GM12878 (cell line): ENCODE measurements around the gene MAST1. TPM values are rescaled to one million over a fixed set of nuclear protein-coding genes. Genes with fewer than 3 reads are reported as not detected.
A peak's percentile ranks its signal among the peaks of the same experiment; 100 is the strongest.

Experiments used
- ATAC-seq: fragments of 200-7000 bp; cut with Tn5 transposase; 3 replicates; pipeline ENCODE4 v1.9.1; 2020; ENCODE audit warnings: mild to moderate bottlenecking, moderate library complexity
- BruUV-seq: library from RNA; stranded (reverse); fragments of 400-500 nt; replicated peaks from 2 replicates; lab custom pipeline; 2021; lab: Mats Ljungman, UMichigan
- CTCF ChIA-PET: fragments of 300-600 bp; sonication (Branson Sonifier 250); formaldehyde crosslinking; extraction: SDS; loops from one replicate; lab custom pipeline; 2021; ENCODE audit warnings: inconsistent platforms; lab: Yijun Ruan, JAX
- POLR2A ChIA-PET: fragments of 350-600 bp; formaldehyde crosslinking; extraction: SDS; loops from one replicate; lab custom pipeline; 2021; ENCODE audit warnings: inconsistent platforms; lab: Charles Lee
- RAD21 ChIA-PET: fragments of 300-600 bp; sonication (Branson Sonifier 250); formaldehyde crosslinking; loops from one replicate; lab custom pipeline; 2023; ENCODE audit warnings: antibody characterized with exemption; ENCODE audit not compliant: unreplicated experiment; lab: Charles Lee
- SMC1A ChIA-PET: fragments of 300-600 bp; sonication (Branson Sonifier 250); formaldehyde crosslinking; loops from one replicate; lab custom pipeline; 2023; ENCODE audit not compliant: unreplicated experiment, uncharacterized antibody; lab: Charles Lee
- DNase-seq: peaks from one replicate; pipeline ENCODE4 v3.0.0-alpha.2; 2011; ENCODE audit warnings: low read depth, low spot score
- FAIRE-seq: peaks from 3 replicates; lab custom pipeline; 2011; peaks lifted over from hg19 to GRCh38; lab: Jason Lieb, UNC
- H2AFZ ChIP-seq: 2 replicates; pipeline ENCODE4 v1.6.0; 2011; ENCODE audit warnings: low read depth, low read length, control low read depth; ENCODE audit not compliant: control insufficient read depth
- H3K27ac ChIP-seq: 2 replicates; pipeline ENCODE4 v1.5.1; 2011; ENCODE audit warnings: control low read depth; ENCODE audit not compliant: control insufficient read depth, insufficient read depth
- H3K27me3 ChIP-seq, 2 experiments: replicated peaks in 1 of 2; 2 replicates each; pipeline versions ENCODE4 v1.6.0 to v1.6.1; 2011; ENCODE audit warnings: low read length in 1 of 2; ENCODE audit not compliant: control insufficient read depth in 2 of 2, insufficient read depth in 2 of 2
- H3K36me3 ChIP-seq, 2 experiments: 2 replicates each; pipeline ENCODE4 v1.5.1; 2011; ENCODE audit warnings: low read length in 1 of 2; ENCODE audit not compliant: control insufficient read depth in 2 of 2, insufficient read depth in 2 of 2
- H3K4me1 ChIP-seq: 2 replicates; pipeline ENCODE4 v1.6.1; 2011; ENCODE audit warnings: mild to moderate bottlenecking, low read length, moderate library complexity, mixed read lengths; ENCODE audit not compliant: control insufficient read depth, insufficient read depth
- H3K4me2 ChIP-seq: 2 replicates; pipeline ENCODE4 v1.6.0; 2011; ENCODE audit warnings: control low read depth; ENCODE audit not compliant: control insufficient read depth, insufficient read depth
- H3K4me3 ChIP-seq: fragments of 200-600 bp; sonication (generic); 2 replicates; pipeline ENCODE4 v1.5.1; 2016
- H3K79me2 ChIP-seq: 2 replicates; pipeline ENCODE4 v1.6.0; 2011; ENCODE audit warnings: low read length; ENCODE audit not compliant: control insufficient read depth, insufficient read depth
- H3K9ac ChIP-seq: 2 replicates; pipeline ENCODE4 v1.8.0; 2011; ENCODE audit warnings: low read length, control low read depth, mixed read lengths; ENCODE audit not compliant: control insufficient read depth, insufficient read depth
- H3K9me3 ChIP-seq: replicated peaks from 3 replicates; pipeline ENCODE4 v1.5.1; 2011; ENCODE audit warnings: mild to moderate bottlenecking, low read length; ENCODE audit not compliant: control insufficient read depth, insufficient read depth
- H4K20me1 ChIP-seq: 2 replicates; pipeline ENCODE4 v1.6.0; 2011; ENCODE audit not compliant: control insufficient read depth, insufficient read depth
- MYC ChIP-seq: IDR thresholded peaks from 2 replicates; pipeline ENCODE4 v1.6.1; 2011; ENCODE audit warnings: mild to moderate bottlenecking, low read length, moderate library complexity, inconsistent platforms; ENCODE audit not compliant: insufficient read depth, insufficient replicate concordance, insufficient read length, severe bottlenecking
- PML ChIP-seq: IDR thresholded peaks from 2 replicates; pipeline ENCODE4 v1.6.1; 2012; ENCODE audit warnings: low read length, inconsistent platforms
- POLR2A ChIP-seq: IDR thresholded peaks from 2 replicates; pipeline ENCODE4 v1.6.1; 2011; ENCODE audit warnings: low read depth, mild to moderate bottlenecking, low read length
- POLR2AphosphoS2 ChIP-seq: IDR thresholded peaks from 2 replicates; pipeline ENCODE4 v1.6.1; 2011; ENCODE audit warnings: low read depth, mild to moderate bottlenecking, low read length, improper control_type of control experiment, moderate library complexity
- RUNX3 ChIP-seq: IDR thresholded peaks from 2 replicates; pipeline ENCODE4 v1.6.1; 2012; ENCODE audit warnings: low read length, inconsistent platforms
- WGBS: methylation state at CpG from one replicate; pipeline ENCODE4 v1.1.6; 2016; ENCODE audit warnings: low lambda C conversion rate; ENCODE audit not compliant: insufficient replicate concordance, insufficient coverage; ENCODE audit errors: missing lambda C conversion rate; 5-methylcytosine and 5-hydroxymethylcytosine counted together
- in situ Hi-C: fragments of 300-500 bp; cut with MboI; formaldehyde crosslinking; loops from 9 replicates; pipeline ENCODE4 v1.14.3; 2018; ENCODE audit warnings: mixed read lengths
- intact Hi-C: fragments of 100-400 bp; cut with micrococcal nuclease; formaldehyde crosslinking; loops from one replicate; pipeline ENCODE4 v1.14.2; 2022; ENCODE audit not compliant: unreplicated experiment
- polyA plus RNA-seq, 11 experiments: library from polyadenylated mRNA; depleted of rRNA in 4 of 11; unstranded in 6 of 11; stranded (reverse) in 5 of 11; fragments of >200 nt; fragmentation: Nextera tagmentation in 4 of 11; fragmentation: Illumina TruSeq in 1 of 11; extraction: Ambion mirVana in 4 of 11; extraction: Trizol in 1 of 11; gene quantifications; 1 replicate in 1 of 11; 2 replicates in 10 of 11; pipeline versions ENCODE4 v1.2.1 to v1.2.3, GENCODE V29; 2011 to 2016; ENCODE audit warnings: inconsistent platforms in 2 of 11, missing spikeins in 2 of 11, low read depth in 1 of 11
- total RNA-seq, 4 experiments: library from RNA; depleted of rRNA in 3 of 4; stranded (reverse); fragments of >200 nt in 3 of 4; fragmentation: Illumina TruSeq in 1 of 4; extraction: Trizol in 1 of 4; gene quantifications; 2 replicates each; pipeline versions ENCODE4 v1.2.1 to v1.2.3, GENCODE V29; 2013 to 2021
- TF ChIP-seq, protein P1 (sequence below): IDR thresholded peaks from 2 replicates; pipeline ENCODE4 v1.6.1; 2011; ENCODE audit warnings: borderline replicate concordance, low read depth, mild to moderate bottlenecking, moderate library complexity, low read length; ENCODE audit not compliant: insufficient read depth, poor library complexity, severe bottlenecking
- TF ChIP-seq, protein P2 (sequence below): fragments of 450-650 bp; IDR thresholded peaks from 2 replicates; pipeline ENCODE4 v1.6.1; 2018; ENCODE audit warnings: borderline replicate concordance, mild to moderate bottlenecking; ENCODE audit not compliant: partially characterized antibody

MAST1 gene
- total and polyA plus RNA-seq, 10 of the 15 experiments (the other 5 are each of a cell fraction or from before 2014, with no cell fraction given), result 0.08 to 0.79 (median 0.44) TPM; not detected in 1

GRCh38 chr19:12913011-12913561, 74.8 kb downstream of the MAST1 start:
- Histone ChIP-seq H2AFZ (no peak overlapping the region; the same call in 1 of the 2 replicates), H3K9ac (no peak overlapping the region), H4K20me1 (no peaks in the 10 kb centered on the region), H3K27me3 (no peaks in the 10 kb centered on the region), H3K9me3 (no peaks in the 10 kb centered on the region; the same call in 2 of the 3 replicates), H3K79me2 (no peaks in the 10 kb centered on the region), H3K4me2 (no peak overlapping the region), H3K36me3 (no peaks in the 10 kb centered on the region), H3K4me3 (no peak overlapping the region), H3K4me1 (peaks cover 7% of the 10 kb centered on the region), H3K27ac (no peak overlapping the region)
- in situ Hi-C loops, result no loop called here
- ChIA-PET SMC1A (interaction anchor here (0.9 to 1.8 kb wide), 3 partner anchors 14 to 47 kb away, joined by 3 to 5 read pairs (median 5); no protein-coding TSS in a partner anchor), CTCF (interaction anchor here (0.8 to 4.8 kb wide), 3 partner anchors 12 to 149 kb away, joined by 3 to 23 read pairs (median 11); no protein-coding TSS in a partner anchor), POLR2A (interaction anchor here (0.7 to 2.4 kb wide), 4 partner anchors 11 to 48 kb away, joined by 4 to 8 read pairs (median 5); partner anchors contain the start of gene FARSA), RAD21 (no interaction called here)
- intact Hi-C loops, result no loop called here
- no peak for TF ChIP-seq MYC
- FAIRE-seq (no peak), DNase-seq (no peak), ATAC-seq (no peak)
- WGBS, result 68% methylated on average over 22 of the region's 22 CpGs
- no TSS peak for BruUV-seq

DNA sequence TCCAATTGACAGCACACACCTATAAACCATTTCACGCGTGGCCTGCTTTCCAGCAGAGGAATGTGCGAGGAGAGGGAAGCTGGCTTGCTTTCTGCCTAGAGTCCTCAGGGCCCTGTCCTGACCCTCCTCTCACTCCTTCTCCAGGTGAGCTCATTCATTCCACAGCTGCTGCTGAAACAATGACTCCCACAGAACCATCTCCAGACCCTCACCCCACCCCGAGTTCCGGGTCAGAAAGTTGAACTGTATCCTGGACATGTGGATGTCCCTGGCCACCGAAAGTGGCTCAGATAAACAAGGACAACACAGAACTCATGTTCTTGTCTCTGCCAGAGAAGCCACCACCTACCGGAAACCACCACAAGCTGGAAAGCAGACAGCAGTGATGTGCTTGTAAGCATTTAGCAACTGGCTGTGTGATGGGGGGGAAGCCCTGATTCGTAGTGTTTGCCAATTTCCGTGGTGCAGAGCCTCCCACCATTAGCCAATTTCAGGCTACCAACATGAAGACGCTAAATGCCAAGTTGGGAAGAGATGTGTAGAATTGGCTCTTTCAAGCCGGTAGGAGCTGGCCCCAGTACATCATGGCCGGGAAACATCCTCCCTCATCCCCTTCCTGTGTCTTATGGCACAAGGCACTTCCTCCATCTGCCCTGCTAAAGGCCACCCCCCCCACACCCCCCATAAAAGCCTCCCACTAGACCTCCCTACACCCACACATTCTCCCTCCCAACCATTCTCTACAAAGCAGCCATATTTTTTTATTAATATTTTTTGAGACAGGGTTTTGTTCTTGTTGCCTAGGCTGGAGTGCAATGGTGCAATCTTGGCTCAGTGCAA, 75.8 kb downstream of the MAST1 start:
- BruUV-seq, result no TSS peak
- peak; percentile 64; the same call in 2 of the 3 replicates for ATAC-seq
- H3K36me3 ChIP-seq, result no peaks in the 10 kb centered on the region
- no peak overlapping the region for H3K27ac ChIP-seq
- intact Hi-C loops, result no loop called here
- peak overlapping the region; percentile 40 for H2AFZ ChIP-seq
- DNase-seq, result no peak
- ChIA-PET SMC1A (interaction anchor here (0.9 to 1.8 kb wide), 2 partner anchors 15 to 25 kb away, joined by 5 read pairs; no protein-coding TSS in a partner anchor), CTCF (interaction anchor here (1.5 to 4.8 kb wide), 4 partner anchors 13 to 180 kb away, joined by 3 to 23 read pairs (median 10); no protein-coding TSS in a partner anchor), RAD21 (interaction anchor here (0.6 kb wide), 1 partner anchor 14 kb away, joined by 4 read pairs; no protein-coding TSS in a partner anchor), POLR2A (interaction anchor here (1.0 to 2.4 kb wide), 3 partner anchors 12 to 47 kb away, joined by 4 to 8 read pairs (median 6); partner anchors contain the start of gene FARSA)
- H3K79me2 ChIP-seq, result no peaks in the 10 kb centered on the region
- WGBS, result 21% methylated on average over 12 of the region's 12 CpGs
- TF ChIP-seq RUNX3, result 0 out of 2 replicates have a peak, but pooled peaks have one; percentile 42
- TF ChIP-seq, protein P1, sequence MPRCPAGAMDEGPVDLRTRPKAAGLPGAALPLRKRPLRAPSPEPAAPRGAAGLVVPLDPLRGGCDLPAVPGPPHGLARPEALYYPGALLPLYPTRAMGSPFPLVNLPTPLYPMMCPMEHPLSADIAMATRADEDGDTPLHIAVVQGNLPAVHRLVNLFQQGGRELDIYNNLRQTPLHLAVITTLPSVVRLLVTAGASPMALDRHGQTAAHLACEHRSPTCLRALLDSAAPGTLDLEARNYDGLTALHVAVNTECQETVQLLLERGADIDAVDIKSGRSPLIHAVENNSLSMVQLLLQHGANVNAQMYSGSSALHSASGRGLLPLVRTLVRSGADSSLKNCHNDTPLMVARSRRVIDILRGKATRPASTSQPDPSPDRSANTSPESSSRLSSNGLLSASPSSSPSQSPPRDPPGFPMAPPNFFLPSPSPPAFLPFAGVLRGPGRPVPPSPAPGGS, result no peak
- peak; percentile 68 for TF ChIP-seq POLR2A
- TF ChIP-seq, protein P2, sequence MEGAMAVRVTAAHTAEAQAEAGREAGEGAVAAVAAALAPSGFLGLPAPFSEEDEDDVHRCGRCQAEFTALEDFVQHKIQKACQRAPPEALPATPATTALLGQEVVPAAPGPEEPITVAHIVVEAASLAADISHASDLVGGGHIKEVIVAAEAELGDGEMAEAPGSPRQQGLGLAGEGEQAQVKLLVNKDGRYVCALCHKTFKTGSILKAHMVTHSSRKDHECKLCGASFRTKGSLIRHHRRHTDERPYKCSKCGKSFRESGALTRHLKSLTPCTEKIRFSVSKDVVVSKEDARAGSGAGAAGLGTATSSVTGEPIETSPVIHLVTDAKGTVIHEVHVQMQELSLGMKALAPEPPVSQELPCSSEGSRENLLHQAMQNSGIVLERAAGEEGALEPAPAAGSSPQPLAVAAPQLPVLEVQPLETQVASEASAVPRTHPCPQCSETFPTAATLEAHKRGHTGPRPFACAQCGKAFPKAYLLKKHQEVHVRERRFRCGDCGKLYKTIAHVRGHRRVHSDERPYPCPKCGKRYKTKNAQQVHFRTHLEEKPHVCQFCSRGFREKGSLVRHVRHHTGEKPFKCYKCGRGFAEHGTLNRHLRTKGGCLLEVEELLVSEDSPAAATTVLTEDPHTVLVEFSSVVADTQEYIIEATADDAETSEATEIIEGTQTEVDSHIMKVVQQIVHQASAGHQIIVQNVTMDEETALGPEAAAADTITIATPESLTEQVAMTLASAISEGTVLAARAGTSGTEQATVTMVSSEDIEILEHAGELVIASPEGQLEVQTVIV, result no peak
- no peak for TF ChIP-seq POLR2AphosphoS2
- TF ChIP-seq PML, result no peak
- in situ Hi-C loops, result no loop called here
- no peak overlapping the region for H3K9ac ChIP-seq
- H3K4me2 ChIP-seq, result no peak overlapping the region
- no peaks in the 10 kb centered on the region for H3K27me3 ChIP-seq
- H3K4me1 ChIP-seq, result peaks cover 10% of the 10 kb centered on the region
- no peaks in the 10 kb centered on the region for H4K20me1 ChIP-seq
- H3K4me3 ChIP-seq, result no peak overlapping the region
- FAIRE-seq, result peak; percentile 23
- no peaks in the 10 kb centered on the region; the same call in 2 of the 3 replicates for H3K9me3 ChIP-seq
